Measurements from ENCODE around the gene PAM16. TPM values are rescaled to one million over a fixed set of nuclear protein-coding genes. Genes with fewer than 3 reads are reported as not detected.
A peak's percentile ranks its signal among the peaks of the same experiment; 100 is the strongest.

Gene PAM16
- total and polyA plus RNA-seq, 2 experiments from 2014 or later, result 33.0 to 78.9 TPM

DNA sequence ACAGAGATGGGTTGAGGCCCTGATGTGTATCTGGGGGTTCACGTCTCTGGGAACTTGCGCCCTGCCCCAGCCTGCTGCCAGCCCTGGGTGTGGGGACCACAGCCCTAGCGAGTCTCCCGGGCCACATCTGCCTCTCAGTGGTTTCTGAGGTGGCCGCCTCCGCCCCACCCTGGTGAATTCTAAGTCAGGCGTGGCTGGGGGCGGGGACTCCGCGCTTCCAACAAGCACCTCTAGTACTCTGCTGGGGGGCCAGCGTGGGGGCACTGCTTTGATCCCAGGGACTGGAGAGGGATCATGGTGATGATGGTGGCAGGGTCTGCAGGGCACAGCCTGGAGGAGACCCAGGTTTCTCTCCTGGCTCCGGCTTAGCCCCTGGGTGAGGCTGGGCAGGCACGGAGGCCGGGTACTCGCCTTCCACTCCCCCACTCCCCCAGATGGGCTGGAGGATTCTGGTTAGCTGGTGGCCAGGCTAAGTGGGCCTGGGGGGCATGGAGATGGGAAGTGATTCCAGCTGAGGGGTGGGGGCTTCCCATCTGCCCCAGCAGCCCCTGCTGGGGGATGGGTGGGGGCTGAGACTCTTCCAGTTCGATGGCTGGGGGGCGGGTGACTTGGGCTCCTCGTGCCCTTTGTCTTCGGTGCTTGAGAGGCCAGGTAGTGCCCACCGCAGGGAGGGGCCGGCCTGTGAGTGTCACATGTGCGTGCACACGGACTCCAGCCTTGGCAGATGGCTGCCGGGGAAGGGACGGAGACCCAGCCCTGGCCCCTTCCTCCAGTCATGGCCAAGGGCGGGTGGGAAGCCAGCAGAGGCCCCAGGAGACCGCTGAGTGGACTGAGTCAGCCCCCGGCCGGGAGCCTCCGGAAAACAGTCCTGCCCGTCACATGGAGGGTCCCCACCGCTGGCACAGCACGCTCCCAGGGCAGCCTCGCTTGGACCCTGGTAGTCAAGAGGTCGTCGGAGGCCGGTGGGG lies 31.4 kb downstream of the PAM16 start:
- TF ChIP-seq EZH2phosphoT487 (IDR thresholded peaks at IDR 0.05; ENCODE audit: insufficient read depth, low read depth), result no peak
- TF ChIP-seq EZH2 (IDR thresholded peaks at IDR 0.05; ENCODE audit: insufficient read depth, poor library complexity, severe bottlenecking), result no peak

GRCh38 chr16:4318967-4319366 lies 32.2 kb downstream of the PAM16 start:
- Histone ChIP-seq H3K27me3 (replicated peaks; ENCODE audit: insufficient read depth) (no peaks in the 10 kb centered on the region), H3K9ac (no peak overlapping the region), H3K9me3 (ENCODE audit: low read depth) (no peaks in the 10 kb centered on the region), H3K79me2 (ENCODE audit: insufficient read depth) (peaks cover 76% of the 10 kb centered on the region), H3K4me3 (no peak overlapping the region), H3K27ac (no peak overlapping the region), H4K20me1 (ENCODE audit: insufficient read depth) (no peaks in the 10 kb centered on the region), H3F3A (ENCODE audit: insufficient read depth) (peaks cover 5% of the 10 kb centered on the region; the same call in 1 of the 2 replicates), H3K36me3 (ENCODE audit: low read depth) (no peaks in the 10 kb centered on the region), H2AFZ (no peak overlapping the region), H3K4me1 (ENCODE audit: insufficient read depth) (peaks cover 17% of the 10 kb centered on the region), H3K4me2 (ENCODE audit: unreplicated experiment) (no peak overlapping the region), H3K9me2 (ENCODE audit: insufficient read depth) (no peaks in the 10 kb centered on the region)
- WGBS, 2 experiments (ENCODE audit: low coverage in 1 of 2, low lambda C conversion rate in 2 of 2, missing lambda C conversion rate in 2 of 2), result 80 to 87% methylated on average over 5 of the region's 5 CpGs
- in situ Hi-C loops (cut with MboI), result no loop called here
- no peak for DNase-seq
- TF ChIP-seq EZH2phosphoT487 (IDR thresholded peaks at IDR 0.05; ENCODE audit: insufficient read depth, low read depth), result no peak
- TF ChIP-seq EZH2 (IDR thresholded peaks at IDR 0.05; ENCODE audit: insufficient read depth, poor library complexity, severe bottlenecking), result no peak

More for the DNA sequence above, 31.4 kb downstream of the PAM16 start:
- Histone ChIP-seq H3K27me3 (replicated peaks; ENCODE audit: insufficient read depth) (no peaks in the 10 kb centered on the region), H3K9me3 (ENCODE audit: low read depth) (no peaks in the 10 kb centered on the region), H3K9me2 (ENCODE audit: insufficient read depth) (no peaks in the 10 kb centered on the region), H3F3A (ENCODE audit: insufficient read depth) (no peaks in the 10 kb centered on the region; the same call in 1 of the 2 replicates), H4K20me1 (ENCODE audit: insufficient read depth) (no peaks in the 10 kb centered on the region), H3K36me3 (ENCODE audit: low read depth) (no peaks in the 10 kb centered on the region), H3K27ac (no peak overlapping the region), H3K4me3 (no peak overlapping the region), H3K4me2 (ENCODE audit: unreplicated experiment) (no peak overlapping the region), H3K4me1 (ENCODE audit: insufficient read depth) (peaks cover 17% of the 10 kb centered on the region), H3K9ac (no peak overlapping the region), H3K79me2 (ENCODE audit: insufficient read depth) (peaks cover 84% of the 10 kb centered on the region), H2AFZ (no peak overlapping the region)
- WGBS, 2 experiments (ENCODE audit: low coverage in 1 of 2, low lambda C conversion rate in 2 of 2, missing lambda C conversion rate in 2 of 2), result 58 to 61% methylated on average over 25 to 37 of the region's 37 CpGs
- in situ Hi-C loops (cut with MboI), result loop anchor here (10.0 kb wide), 1 partner anchor 115 kb away; no protein-coding TSS in a partner anchor
- DNase-seq, result peak; percentile 56

DNA sequence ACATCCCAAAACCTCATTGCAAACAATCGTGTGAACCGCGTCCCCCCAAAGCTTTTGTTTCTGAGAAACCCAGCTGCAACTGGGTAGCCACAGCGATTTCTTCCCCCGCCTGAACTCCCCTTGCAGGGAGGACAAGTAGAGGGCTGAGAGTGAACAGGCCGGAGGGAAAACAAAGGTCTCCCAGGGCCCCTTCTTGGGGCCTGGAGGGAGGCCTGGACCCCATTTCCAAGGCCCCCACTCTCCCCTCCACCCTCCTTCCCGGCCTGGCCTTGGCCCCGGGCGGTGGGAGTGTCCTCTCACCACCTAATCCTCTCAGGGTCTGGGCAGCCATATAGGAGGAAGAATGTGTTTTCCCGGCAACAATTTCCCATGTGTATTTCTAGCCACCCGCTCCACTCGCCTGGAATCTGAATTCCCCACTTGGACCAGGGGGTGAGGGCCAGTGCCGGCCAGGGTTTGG lies 32.6 kb downstream of the PAM16 start:
- no peaks in the 10 kb centered on the region for H3K27me3 ChIP-seq (replicated peaks; ENCODE audit: insufficient read depth)
- in situ Hi-C loops (cut with MboI), result no loop called here
- TF ChIP-seq EZH2phosphoT487 (IDR thresholded peaks at IDR 0.05; ENCODE audit: insufficient read depth, low read depth), result no peak
- no peak for TF ChIP-seq EZH2 (IDR thresholded peaks at IDR 0.05; ENCODE audit: insufficient read depth, poor library complexity, severe bottlenecking)
- H3K9ac ChIP-seq, result peak overlapping the region; percentile 19; the same call in 1 of the 2 replicates
- no peak for DNase-seq
- H4K20me1 ChIP-seq (ENCODE audit: insufficient read depth), result no peaks in the 10 kb centered on the region
- H2AFZ ChIP-seq, result no peak overlapping the region
- 59 to 65% methylated on average over 12 to 13 of the region's 13 CpGs for WGBS, 2 experiments (ENCODE audit: low coverage in 1 of 2, low lambda C conversion rate in 2 of 2, missing lambda C conversion rate in 2 of 2)
- H3K79me2 ChIP-seq (ENCODE audit: insufficient read depth), result peaks cover 71% of the 10 kb centered on the region
- 0 out of 2 replicates have a peak overlapping the region, but pooled peaks have one; percentile 88 for H3K4me3 ChIP-seq
- peaks cover 5% of the 10 kb centered on the region; the same call in 1 of the 2 replicates for H3F3A ChIP-seq (ENCODE audit: insufficient read depth)
- H3K36me3 ChIP-seq (ENCODE audit: low read depth), result no peaks in the 10 kb centered on the region
- H3K4me2 ChIP-seq (ENCODE audit: unreplicated experiment), result peak overlapping the region; percentile 86
- H3K4me1 ChIP-seq (ENCODE audit: insufficient read depth), result peaks cover 17% of the 10 kb centered on the region
- H3K9me2 ChIP-seq (ENCODE audit: insufficient read depth), result no peaks in the 10 kb centered on the region
- no peaks in the 10 kb centered on the region for H3K9me3 ChIP-seq (ENCODE audit: low read depth)
- peak overlapping the region; percentile 40; the same call in 1 of the 2 replicates for H3K27ac ChIP-seq

GRCh38 chr16:4317532-4318450 lies 33.3 kb downstream of the PAM16 start:
- H3K9me3 ChIP-seq (ENCODE audit: low read depth), result no peaks in the 10 kb centered on the region
- H3F3A ChIP-seq (ENCODE audit: insufficient read depth), result peaks cover 5% of the 10 kb centered on the region; the same call in 1 of the 2 replicates
- peaks cover 17% of the 10 kb centered on the region for H3K4me1 ChIP-seq (ENCODE audit: insufficient read depth)
- TF ChIP-seq EZH2 (IDR thresholded peaks at IDR 0.05; ENCODE audit: insufficient read depth, poor library complexity, severe bottlenecking) (no peak), EZH2phosphoT487 (IDR thresholded peaks at IDR 0.05; ENCODE audit: insufficient read depth, low read depth) (no peak)
- no peaks in the 10 kb centered on the region for H3K27me3 ChIP-seq (replicated peaks; ENCODE audit: insufficient read depth)
- peak overlapping the region; percentile 40; the same call in 1 of the 2 replicates for H3K27ac ChIP-seq
- peaks cover 65% of the 10 kb centered on the region for H3K79me2 ChIP-seq (ENCODE audit: insufficient read depth)
- peak overlapping the region; percentile 88 for H3K4me3 ChIP-seq
- H2AFZ ChIP-seq, result no peak overlapping the region
- no peaks in the 10 kb centered on the region for H3K9me2 ChIP-seq (ENCODE audit: insufficient read depth)
- in situ Hi-C loops (cut with MboI), result no loop called here
- H3K4me2 ChIP-seq (ENCODE audit: unreplicated experiment), result peak overlapping the region; percentile 86
- WGBS, 2 experiments (ENCODE audit: low coverage in 1 of 2, low lambda C conversion rate in 2 of 2, missing lambda C conversion rate in 2 of 2), result 30 to 39% methylated on average over 10 to 12 of the region's 12 CpGs
- H3K36me3 ChIP-seq (ENCODE audit: low read depth), result no peaks in the 10 kb centered on the region
- H4K20me1 ChIP-seq (ENCODE audit: insufficient read depth), result no peaks in the 10 kb centered on the region
- peak overlapping the region; percentile 78 for H3K9ac ChIP-seq
- peak; percentile 39 for DNase-seq

Data from GM23248 (cell line).